SU-DHL-6 (cell line): ENCODE measurements around the gene TBCA.

ENCODE experiments used
- EZH2phosphoT487 ChIP-seq: fragments of 200-600 bp; sonication (generic), shearing (Covaris generic); conservative IDR thresholded peaks from 2 replicates; pipeline ENCODE4 v1.6.1; 2018; ENCODE audit warnings: mild to moderate bottlenecking, antibody characterized with exemption, low read length, moderate library complexity, mixed read lengths
- TF ChIP-seq, protein P1 (sequence below): fragments of 200-600 bp; sonication (generic); IDR thresholded peaks from one replicate; pipeline ENCODE4 v1.5.1; 2017; ENCODE audit warnings: antibody characterized with exemption, mild to moderate bottlenecking, low read length, moderate library complexity; ENCODE audit not compliant: insufficient read depth, poor library complexity, severe bottlenecking

DNA sequence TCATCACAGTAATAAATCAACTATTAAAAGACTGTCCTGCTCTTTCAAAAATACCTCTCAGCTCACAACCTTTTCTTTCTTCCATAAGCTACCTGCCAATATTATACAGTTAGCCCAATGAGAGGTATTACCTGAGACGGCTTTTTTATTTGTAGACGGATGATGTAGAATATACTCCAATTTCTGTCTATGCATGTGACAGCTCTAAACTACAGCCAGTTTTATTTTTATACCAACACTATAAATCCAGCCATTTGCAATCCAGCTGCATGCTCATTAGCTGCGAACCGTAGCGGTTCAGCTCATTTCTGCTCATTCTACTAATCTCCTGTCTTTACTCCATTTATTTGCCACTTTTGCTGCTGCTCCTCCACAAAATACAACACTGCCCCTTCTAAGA, 51.2 kb downstream of the TBCA start:
- TF ChIP-seq, protein P1, sequence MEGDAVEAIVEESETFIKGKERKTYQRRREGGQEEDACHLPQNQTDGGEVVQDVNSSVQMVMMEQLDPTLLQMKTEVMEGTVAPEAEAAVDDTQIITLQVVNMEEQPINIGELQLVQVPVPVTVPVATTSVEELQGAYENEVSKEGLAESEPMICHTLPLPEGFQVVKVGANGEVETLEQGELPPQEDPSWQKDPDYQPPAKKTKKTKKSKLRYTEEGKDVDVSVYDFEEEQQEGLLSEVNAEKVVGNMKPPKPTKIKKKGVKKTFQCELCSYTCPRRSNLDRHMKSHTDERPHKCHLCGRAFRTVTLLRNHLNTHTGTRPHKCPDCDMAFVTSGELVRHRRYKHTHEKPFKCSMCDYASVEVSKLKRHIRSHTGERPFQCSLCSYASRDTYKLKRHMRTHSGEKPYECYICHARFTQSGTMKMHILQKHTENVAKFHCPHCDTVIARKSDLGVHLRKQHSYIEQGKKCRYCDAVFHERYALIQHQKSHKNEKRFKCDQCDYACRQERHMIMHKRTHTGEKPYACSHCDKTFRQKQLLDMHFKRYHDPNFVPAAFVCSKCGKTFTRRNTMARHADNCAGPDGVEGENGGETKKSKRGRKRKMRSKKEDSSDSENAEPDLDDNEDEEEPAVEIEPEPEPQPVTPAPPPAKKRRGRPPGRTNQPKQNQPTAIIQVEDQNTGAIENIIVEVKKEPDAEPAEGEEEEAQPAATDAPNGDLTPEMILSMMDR = no peak
- no peak for TF ChIP-seq EZH2phosphoT487
